HepG2 (cell line): ENCODE measurements around the gene GPT2. TPM values are rescaled to one million over a fixed set of nuclear protein-coding genes. Genes with fewer than 3 reads are reported as not detected.

Experiments
- ATAD3A ChIP-seq: sonication (generic); formaldehyde crosslinking; IDR thresholded peaks from 2 replicates; pipeline ENCODE4 v1.4.0; 2020; ENCODE audit warnings: missing genetic modification reagents
- HOXA5 ChIP-seq: sonication (generic); formaldehyde crosslinking; IDR thresholded peaks from 2 replicates; pipeline ENCODE4 v1.4.0; 2020; ENCODE audit warnings: missing genetic modification reagents
- HOXA7 ChIP-seq: sonication (generic); formaldehyde crosslinking; IDR thresholded peaks from 2 replicates; pipeline ENCODE4 v1.8.1; 2022; ENCODE audit warnings: mild to moderate bottlenecking, missing genetic modification reagents, moderate library complexity
- HOXA9 ChIP-seq: sonication (generic); formaldehyde crosslinking; IDR thresholded peaks from 2 replicates; pipeline ENCODE4 v1.8.1; 2022; ENCODE audit warnings: missing genetic modification reagents, mild to moderate bottlenecking, moderate library complexity, borderline replicate concordance
- KAT2B ChIP-seq: fragments of 150-350 bp; IDR thresholded peaks from 2 replicates; pipeline ENCODE4 v1.6.1; 2014; ENCODE audit warnings: low read depth, low read length, borderline replicate concordance
- NCOA1 ChIP-seq: sonication (generic); formaldehyde crosslinking; IDR thresholded peaks from 2 replicates; pipeline ENCODE4 v1.9.0; 2021; ENCODE audit warnings: missing genetic modification reagents
- NFE2 ChIP-seq: sonication (generic); formaldehyde crosslinking; IDR thresholded peaks from 2 replicates; pipeline ENCODE4 v1.4.0; 2020; ENCODE audit warnings: missing genetic modification reagents
- NFKBIZ ChIP-seq: IDR thresholded peaks from 2 replicates; pipeline ENCODE4 v1.6.1; 2018; ENCODE audit warnings: missing genetic modification reagents, missing compliant biosample characterization
- POLR2A ChIP-seq, 2 experiments: IDR thresholded peaks; 2 replicates each; pipeline ENCODE4 v1.6.1; 2011; ENCODE audit warnings: low read depth in 2 of 2, low read length in 2 of 2, mild to moderate bottlenecking in 1 of 2, moderate library complexity in 1 of 2; ENCODE audit not compliant: insufficient read depth in 1 of 2
- SMAD3 ChIP-seq: sonication (generic); formaldehyde crosslinking; IDR thresholded peaks from 2 replicates; pipeline ENCODE4 v1.4.0; 2020; ENCODE audit warnings: missing genetic modification reagents
- STAT5B ChIP-seq: sonication (generic); formaldehyde crosslinking; IDR thresholded peaks from 2 replicates; pipeline ENCODE4 v1.4.0; 2020; ENCODE audit warnings: missing genetic modification reagents
- TEAD3 ChIP-seq: optimal IDR thresholded peaks from 2 replicates; pipeline ENCODE3; 2016; ENCODE audit warnings: borderline replicate concordance
- TSC22D2 ChIP-seq: sonication (generic); formaldehyde crosslinking; IDR thresholded peaks from 2 replicates; pipeline ENCODE4 v1.5.1; 2020; ENCODE audit warnings: missing genetic modification reagents, mild to moderate bottlenecking, borderline replicate concordance
- ZMYM2 ChIP-seq: sonication (generic); formaldehyde crosslinking; IDR thresholded peaks from 2 replicates; pipeline ENCODE4 v1.8.0; 2022; ENCODE audit warnings: mild to moderate bottlenecking, missing genetic modification reagents
- ZNF121 ChIP-seq: sonication (generic); formaldehyde crosslinking; IDR thresholded peaks from 2 replicates; pipeline ENCODE4 v1.5.0; 2020; ENCODE audit warnings: mild to moderate bottlenecking, missing genetic modification reagents
- ZNF224 ChIP-seq: sonication (generic); formaldehyde crosslinking; IDR thresholded peaks from 2 replicates; pipeline ENCODE4 v1.5.0; 2020; ENCODE audit warnings: mild to moderate bottlenecking, missing genetic modification reagents
- ZNF546 ChIP-seq: sonication (generic); formaldehyde crosslinking; conservative IDR thresholded peaks from 2 replicates; pipeline ENCODE4 v1.8.1; 2023; ENCODE audit warnings: mild to moderate bottlenecking, missing genetic modification reagents
- ZNF83 ChIP-seq: sonication (generic); formaldehyde crosslinking; IDR thresholded peaks from 2 replicates; pipeline ENCODE4 v1.4.0; 2020; ENCODE audit warnings: missing genetic modification reagents, mild to moderate bottlenecking, borderline replicate concordance
- ZNF879 ChIP-seq: sonication (generic); formaldehyde crosslinking; IDR thresholded peaks from 2 replicates; pipeline ENCODE4 v1.8.1; 2023; ENCODE audit warnings: missing genetic modification reagents
- polyA plus RNA-seq, 8 experiments: library from polyadenylated mRNA; depleted of rRNA in 3 of 8; stranded (reverse) in 7 of 8; unstranded in 1 of 8; fragments of >200 nt; fragmentation: Illumina TruSeq in 4 of 8; extraction: Trizol in 4 of 8; gene quantifications; 2 replicates each; pipeline versions ENCODE4 v1.2.1 to v1.2.3, GENCODE V29; 2011 to 2016; ENCODE audit warnings: low read depth in 4 of 8, missing spikeins in 1 of 8, mixed read lengths in 1 of 8; ENCODE audit not compliant: insufficient read depth in 1 of 8
- total RNA-seq, 5 experiments: library from RNA; depleted of rRNA; stranded (reverse); fragments of >200 nt; fragmentation: Illumina TruSeq; extraction: Trizol; gene quantifications; 2 replicates each; pipeline ENCODE4 v1.2.3, GENCODE V29; 2016; ENCODE audit warnings: low read depth in 1 of 5
- TF ChIP-seq, protein P1 (sequence below): sonication (generic); formaldehyde crosslinking; IDR thresholded peaks from 2 replicates; pipeline ENCODE4 v1.5.0; 2020; ENCODE audit warnings: mild to moderate bottlenecking, missing genetic modification reagents
- TF ChIP-seq, protein P2 (sequence below): IDR thresholded peaks from 2 replicates; pipeline ENCODE4 v1.6.1; 2012; ENCODE audit warnings: low read length, improper control_type of control experiment
- TF ChIP-seq, protein P3 (sequence below): sonication (generic); formaldehyde crosslinking; conservative IDR thresholded peaks from 2 replicates; pipeline ENCODE4 v1.4.0; 2020; ENCODE audit warnings: missing genetic modification reagents
- TF ChIP-seq, protein P4 (sequence below): sonication (generic); formaldehyde crosslinking; conservative IDR thresholded peaks from 2 replicates; pipeline ENCODE4 v1.4.0; 2020; ENCODE audit warnings: missing genetic modification reagents

Gene GPT2
- total and polyA plus RNA-seq, 2 of the 13 experiments (the other 11 are each of a cell fraction or from before 2014, with no cell fraction given), result 138 to 267 TPM

DNA sequence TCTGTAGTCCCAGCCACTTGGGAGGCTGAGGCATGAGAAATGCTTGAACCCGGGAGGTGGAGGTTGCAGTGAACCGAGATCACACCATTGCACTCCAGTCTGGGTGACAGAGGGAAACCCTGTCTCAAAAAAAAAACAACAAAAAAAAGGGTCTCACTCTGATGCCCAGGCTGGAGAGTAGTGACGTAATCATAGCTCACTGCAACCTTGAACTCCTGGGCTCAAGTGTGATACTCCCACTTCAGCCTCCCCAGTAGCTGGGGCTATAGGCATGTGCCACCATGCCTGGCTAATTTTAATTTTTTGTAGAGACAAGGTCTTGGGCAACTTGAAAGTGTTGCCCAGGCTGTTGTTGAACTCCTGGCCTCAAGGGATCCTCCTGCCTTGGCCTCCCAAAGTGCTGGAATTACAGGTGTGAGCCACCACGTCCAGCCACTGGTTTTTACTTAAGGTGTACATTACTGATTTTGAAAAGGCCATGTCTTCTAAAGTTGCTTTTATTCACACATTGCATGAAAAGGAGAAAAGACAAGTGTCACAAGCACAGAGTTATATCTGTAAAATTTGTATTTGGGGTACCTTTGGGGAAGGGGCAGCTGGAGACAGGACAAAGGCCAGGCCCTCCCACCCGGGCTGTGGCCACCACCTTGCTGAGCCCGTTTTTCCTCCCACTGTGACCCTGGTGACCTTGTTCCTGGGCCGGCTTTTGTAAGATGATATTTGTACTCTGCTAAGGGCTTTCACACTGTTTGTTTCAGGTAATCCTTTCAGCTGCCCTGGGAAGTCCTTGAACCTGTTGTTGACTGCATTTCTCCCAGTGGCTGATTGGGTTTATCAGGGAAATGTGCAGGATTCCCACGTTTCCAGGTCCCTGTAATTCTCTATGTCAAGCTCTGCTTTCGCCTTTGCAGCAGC, 11.5 kb downstream of the GPT2 start (continued):
- TF ChIP-seq, protein P1, sequence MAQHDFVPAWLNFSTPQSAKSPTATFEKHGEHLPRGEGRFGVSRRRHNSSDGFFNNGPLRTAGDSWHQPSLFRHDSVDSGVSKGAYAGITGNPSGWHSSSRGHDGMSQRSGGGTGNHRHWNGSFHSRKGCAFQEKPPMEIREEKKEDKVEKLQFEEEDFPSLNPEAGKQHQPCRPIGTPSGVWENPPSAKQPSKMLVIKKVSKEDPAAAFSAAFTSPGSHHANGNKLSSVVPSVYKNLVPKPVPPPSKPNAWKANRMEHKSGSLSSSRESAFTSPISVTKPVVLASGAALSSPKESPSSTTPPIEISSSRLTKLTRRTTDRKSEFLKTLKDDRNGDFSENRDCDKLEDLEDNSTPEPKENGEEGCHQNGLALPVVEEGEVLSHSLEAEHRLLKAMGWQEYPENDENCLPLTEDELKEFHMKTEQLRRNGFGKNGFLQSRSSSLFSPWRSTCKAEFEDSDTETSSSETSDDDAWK (CRISPR knock-in tag), result no peak
- TF ChIP-seq, protein P2, sequence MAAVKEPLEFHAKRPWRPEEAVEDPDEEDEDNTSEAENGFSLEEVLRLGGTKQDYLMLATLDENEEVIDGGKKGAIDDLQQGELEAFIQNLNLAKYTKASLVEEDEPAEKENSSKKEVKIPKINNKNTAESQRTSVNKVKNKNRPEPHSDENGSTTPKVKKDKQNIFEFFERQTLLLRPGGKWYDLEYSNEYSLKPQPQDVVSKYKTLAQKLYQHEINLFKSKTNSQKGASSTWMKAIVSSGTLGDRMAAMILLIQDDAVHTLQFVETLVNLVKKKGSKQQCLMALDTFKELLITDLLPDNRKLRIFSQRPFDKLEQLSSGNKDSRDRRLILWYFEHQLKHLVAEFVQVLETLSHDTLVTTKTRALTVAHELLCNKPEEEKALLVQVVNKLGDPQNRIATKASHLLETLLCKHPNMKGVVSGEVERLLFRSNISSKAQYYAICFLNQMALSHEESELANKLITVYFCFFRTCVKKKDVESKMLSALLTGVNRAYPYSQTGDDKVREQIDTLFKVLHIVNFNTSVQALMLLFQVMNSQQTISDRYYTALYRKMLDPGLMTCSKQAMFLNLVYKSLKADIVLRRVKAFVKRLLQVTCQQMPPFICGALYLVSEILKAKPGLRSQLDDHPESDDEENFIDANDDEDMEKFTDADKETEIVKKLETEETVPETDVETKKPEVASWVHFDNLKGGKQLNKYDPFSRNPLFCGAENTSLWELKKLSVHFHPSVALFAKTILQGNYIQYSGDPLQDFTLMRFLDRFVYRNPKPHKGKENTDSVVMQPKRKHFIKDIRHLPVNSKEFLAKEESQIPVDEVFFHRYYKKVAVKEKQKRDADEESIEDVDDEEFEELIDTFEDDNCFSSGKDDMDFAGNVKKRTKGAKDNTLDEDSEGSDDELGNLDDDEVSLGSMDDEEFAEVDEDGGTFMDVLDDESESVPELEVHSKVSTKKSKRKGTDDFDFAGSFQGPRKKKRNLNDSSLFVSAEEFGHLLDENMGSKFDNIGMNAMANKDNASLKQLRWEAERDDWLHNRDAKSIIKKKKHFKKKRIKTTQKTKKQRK, result no peak
- TF ChIP-seq ZNF879 (CRISPR knock-in tag), result no peak
- no peak for TF ChIP-seq HOXA7 (CRISPR knock-in tag)
- no peak for TF ChIP-seq STAT5B (CRISPR knock-in tag)
- no peak for TF ChIP-seq ZNF546 (CRISPR knock-in tag)
- TF ChIP-seq NFKBIZ (CRISPR knock-in tag), result 0 out of 2 replicates have a peak, but pooled peaks have one; percentile 39
- TF ChIP-seq, protein P3, sequence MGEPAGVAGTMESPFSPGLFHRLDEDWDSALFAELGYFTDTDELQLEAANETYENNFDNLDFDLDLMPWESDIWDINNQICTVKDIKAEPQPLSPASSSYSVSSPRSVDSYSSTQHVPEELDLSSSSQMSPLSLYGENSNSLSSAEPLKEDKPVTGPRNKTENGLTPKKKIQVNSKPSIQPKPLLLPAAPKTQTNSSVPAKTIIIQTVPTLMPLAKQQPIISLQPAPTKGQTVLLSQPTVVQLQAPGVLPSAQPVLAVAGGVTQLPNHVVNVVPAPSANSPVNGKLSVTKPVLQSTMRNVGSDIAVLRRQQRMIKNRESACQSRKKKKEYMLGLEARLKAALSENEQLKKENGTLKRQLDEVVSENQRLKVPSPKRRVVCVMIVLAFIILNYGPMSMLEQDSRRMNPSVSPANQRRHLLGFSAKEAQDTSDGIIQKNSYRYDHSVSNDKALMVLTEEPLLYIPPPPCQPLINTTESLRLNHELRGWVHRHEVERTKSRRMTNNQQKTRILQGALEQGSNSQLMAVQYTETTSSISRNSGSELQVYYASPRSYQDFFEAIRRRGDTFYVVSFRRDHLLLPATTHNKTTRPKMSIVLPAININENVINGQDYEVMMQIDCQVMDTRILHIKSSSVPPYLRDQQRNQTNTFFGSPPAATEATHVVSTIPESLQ (CRISPR knock-in tag), result no peak
- peak; percentile 60; the same call in 1 of the 2 replicates for TF ChIP-seq SMAD3 (CRISPR knock-in tag)
- peak in 1 of 2 experiments; percentile 42; a peak in 1 of 4 replicates for TF ChIP-seq POLR2A (IDR thresholded peaks at IDR 0.05; ENCODE audit: insufficient read depth in 1 of 2, low read depth in 2 of 2, low read length in 2 of 2)
- TF ChIP-seq ZNF224 (CRISPR knock-in tag), result no peak
- no peak for TF ChIP-seq ZNF83 (CRISPR knock-in tag)
- TF ChIP-seq, protein P4, sequence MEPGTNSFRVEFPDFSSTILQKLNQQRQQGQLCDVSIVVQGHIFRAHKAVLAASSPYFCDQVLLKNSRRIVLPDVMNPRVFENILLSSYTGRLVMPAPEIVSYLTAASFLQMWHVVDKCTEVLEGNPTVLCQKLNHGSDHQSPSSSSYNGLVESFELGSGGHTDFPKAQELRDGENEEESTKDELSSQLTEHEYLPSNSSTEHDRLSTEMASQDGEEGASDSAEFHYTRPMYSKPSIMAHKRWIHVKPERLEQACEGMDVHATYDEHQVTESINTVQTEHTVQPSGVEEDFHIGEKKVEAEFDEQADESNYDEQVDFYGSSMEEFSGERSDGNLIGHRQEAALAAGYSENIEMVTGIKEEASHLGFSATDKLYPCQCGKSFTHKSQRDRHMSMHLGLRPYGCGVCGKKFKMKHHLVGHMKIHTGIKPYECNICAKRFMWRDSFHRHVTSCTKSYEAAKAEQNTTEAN, result peak; percentile 65
- peak; percentile 100 for TF ChIP-seq ZNF121 (CRISPR knock-in tag)
- peak; percentile 82 for TF ChIP-seq TEAD3 (CRISPR knock-in tag)
- peak; percentile 92 for TF ChIP-seq ZMYM2 (CRISPR knock-in tag)
- no peak for TF ChIP-seq NFE2 (CRISPR knock-in tag)
- peak; percentile 94; the same call in 1 of the 2 replicates for TF ChIP-seq NCOA1
- no peak for TF ChIP-seq HOXA9 (CRISPR knock-in tag)
- no peak for TF ChIP-seq TSC22D2
- no peak for TF ChIP-seq KAT2B
- TF ChIP-seq HOXA5 (CRISPR knock-in tag), result peak; percentile 89
- TF ChIP-seq ATAD3A, result no peak
